ENCODE data around the gene PPP1R12C. TPM values are rescaled to one million over a fixed set of nuclear protein-coding genes. Genes with fewer than 3 reads are reported as not detected.

The PPP1R12C gene
- total RNA-seq, 4 donors from 2014 or later = 51.7 to 126 (median 78.7) TPM

DNA sequence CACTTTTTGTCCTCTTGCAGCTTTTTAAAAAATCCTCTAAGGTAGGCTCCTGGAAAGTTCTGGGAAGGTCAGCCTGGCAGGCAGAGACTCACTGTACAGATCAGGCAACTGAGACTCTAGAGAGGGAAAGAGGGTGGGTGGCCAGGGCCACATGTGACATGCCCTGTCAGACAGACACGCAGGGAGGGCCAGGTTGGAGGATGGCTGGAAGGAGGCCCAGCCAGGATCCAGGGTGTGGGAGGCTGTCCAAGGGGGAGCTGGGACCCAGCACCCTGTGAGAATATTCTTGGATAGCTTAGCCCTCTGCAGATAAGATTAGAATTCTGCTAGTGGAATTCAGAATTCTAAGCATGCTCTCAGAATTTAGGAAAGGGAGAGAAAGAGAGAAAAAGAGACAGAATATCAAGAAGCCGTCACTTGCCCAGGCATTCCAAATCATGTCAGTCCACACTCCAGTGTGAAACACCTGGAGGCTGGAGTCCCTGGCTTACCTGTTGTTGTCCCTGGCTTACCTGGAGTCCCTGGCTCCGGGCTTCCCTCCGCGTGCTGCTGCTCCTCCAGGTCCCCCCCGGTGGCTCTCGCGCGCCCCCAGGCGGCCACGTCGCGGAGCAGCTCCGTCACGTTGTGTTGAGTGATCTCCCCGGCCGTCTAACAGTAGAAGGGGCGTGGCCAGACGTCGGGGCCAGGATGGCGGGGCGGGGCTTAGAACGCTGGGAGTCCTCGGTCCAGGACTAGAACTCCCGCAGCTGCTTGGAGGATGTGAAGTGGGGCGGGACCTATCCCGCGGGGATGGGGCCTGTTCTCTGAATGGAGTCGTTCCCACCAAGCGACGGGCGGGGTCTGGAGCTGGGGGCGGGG, 42.9 kb upstream of the PPP1R12C start:
- 3% methylated on average over 24 of the region's 33 CpGs for WGBS
- no peak for TF ChIP-seq POLR2A (IDR thresholded peaks at IDR 0.05)
- TF ChIP-seq CTCF (IDR thresholded peaks at IDR 0.05) = peak; percentile 74 to 85
- Histone ChIP-seq H3K4me1 (peaks cover 33% of the 10 kb centered on the region), H3K27me3 (peaks cover 70% of the 10 kb centered on the region), H3K9me3 (no peaks in the 10 kb centered on the region), H3K27ac (no peak overlapping the region), H3K36me3 (no peaks in the 10 kb centered on the region), H3K4me3 (no peak overlapping the region)
- peak in 1 of 2 donors; percentile 88 for DNase-seq (ENCODE audit: low spot score in 2 of 2)

DNA sequence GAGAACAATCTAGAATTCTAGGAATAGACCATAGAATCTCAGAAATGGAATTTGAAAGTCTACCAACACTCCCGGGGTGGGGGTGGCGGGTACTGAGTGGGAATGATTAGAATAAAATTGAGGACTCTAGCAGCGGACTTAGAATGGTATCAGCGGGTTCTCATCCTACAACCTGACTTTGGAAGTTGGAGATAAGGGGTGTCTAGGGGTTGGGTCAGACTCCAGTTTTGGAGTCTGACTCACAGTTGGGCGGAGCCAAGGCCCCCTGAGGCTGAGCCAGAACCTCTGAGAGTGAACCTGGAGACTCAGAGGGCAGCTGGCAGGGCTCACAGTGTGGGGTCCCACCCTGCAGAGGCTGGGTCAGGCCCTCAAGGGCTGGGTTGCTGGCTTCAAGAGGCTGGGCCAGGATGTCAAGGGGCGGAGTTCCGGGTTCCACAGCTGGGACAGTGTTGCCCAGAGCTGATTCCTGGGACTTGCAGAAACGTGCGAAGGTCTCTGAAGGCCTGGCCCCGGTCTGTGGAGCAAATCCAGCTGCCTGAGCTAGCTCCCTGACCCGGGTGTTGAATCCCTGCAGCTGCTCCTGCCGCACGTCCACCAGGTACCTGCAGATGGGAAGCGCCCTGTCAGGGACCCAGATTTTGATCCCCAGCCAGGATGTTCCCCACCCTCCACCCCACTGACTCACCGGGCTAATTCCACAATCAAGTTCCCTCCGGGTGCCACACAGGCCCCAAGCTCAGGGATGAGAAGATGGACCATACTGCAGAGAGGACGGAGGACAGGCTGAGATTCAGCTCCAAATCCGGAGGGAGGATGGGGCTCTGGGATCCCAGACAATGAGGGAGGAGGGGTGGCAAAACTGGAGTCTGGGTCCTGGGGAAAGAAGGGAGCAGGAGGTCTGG, 41.7 kb upstream of the PPP1R12C start:
- no peak overlapping the region for H3K4me3 ChIP-seq
- DNase-seq (ENCODE audit: low spot score in 2 of 2) = no peak
- H3K27me3 ChIP-seq = peaks cover 73% of the 10 kb centered on the region

GRCh38 chr19:55158423-55158822, 41.0 kb upstream of the PPP1R12C start:
- 66% methylated on average over 4 of the region's 4 CpGs for WGBS
- H3K36me3 ChIP-seq = no peaks in the 10 kb centered on the region
- peaks cover 71% of the 10 kb centered on the region for H3K27me3 ChIP-seq
- TF ChIP-seq CTCF (IDR thresholded peaks at IDR 0.05) = no peak
- TF ChIP-seq POLR2A (IDR thresholded peaks at IDR 0.05) = no peak
- TF ChIP-seq POLR2AphosphoS5 (IDR thresholded peaks at IDR 0.05) = no peak
- no peak for TF ChIP-seq EP300 (IDR thresholded peaks at IDR 0.05)
- no peak overlapping the region for H3K27ac ChIP-seq
- H3K4me1 ChIP-seq = peaks cover 33% of the 10 kb centered on the region
- H3K4me3 ChIP-seq = no peak overlapping the region
- DNase-seq (ENCODE audit: low spot score in 2 of 2) = no peak
- no peaks in the 10 kb centered on the region for H3K9me3 ChIP-seq

More for the DNA sequence above, 41.7 kb upstream of the PPP1R12C start:
- H3K36me3 ChIP-seq = no peaks in the 10 kb centered on the region
- H3K4me1 ChIP-seq = peaks cover 33% of the 10 kb centered on the region
- TF ChIP-seq POLR2AphosphoS5 (IDR thresholded peaks at IDR 0.05) (no peak), EP300 (IDR thresholded peaks at IDR 0.05) (no peak), POLR2A (IDR thresholded peaks at IDR 0.05) (no peak), CTCF (IDR thresholded peaks at IDR 0.05) (no peak)
- 43% methylated on average over 17 of the region's 18 CpGs for WGBS
- no peaks in the 10 kb centered on the region for H3K9me3 ChIP-seq
- H3K27ac ChIP-seq = no peak overlapping the region

DNA sequence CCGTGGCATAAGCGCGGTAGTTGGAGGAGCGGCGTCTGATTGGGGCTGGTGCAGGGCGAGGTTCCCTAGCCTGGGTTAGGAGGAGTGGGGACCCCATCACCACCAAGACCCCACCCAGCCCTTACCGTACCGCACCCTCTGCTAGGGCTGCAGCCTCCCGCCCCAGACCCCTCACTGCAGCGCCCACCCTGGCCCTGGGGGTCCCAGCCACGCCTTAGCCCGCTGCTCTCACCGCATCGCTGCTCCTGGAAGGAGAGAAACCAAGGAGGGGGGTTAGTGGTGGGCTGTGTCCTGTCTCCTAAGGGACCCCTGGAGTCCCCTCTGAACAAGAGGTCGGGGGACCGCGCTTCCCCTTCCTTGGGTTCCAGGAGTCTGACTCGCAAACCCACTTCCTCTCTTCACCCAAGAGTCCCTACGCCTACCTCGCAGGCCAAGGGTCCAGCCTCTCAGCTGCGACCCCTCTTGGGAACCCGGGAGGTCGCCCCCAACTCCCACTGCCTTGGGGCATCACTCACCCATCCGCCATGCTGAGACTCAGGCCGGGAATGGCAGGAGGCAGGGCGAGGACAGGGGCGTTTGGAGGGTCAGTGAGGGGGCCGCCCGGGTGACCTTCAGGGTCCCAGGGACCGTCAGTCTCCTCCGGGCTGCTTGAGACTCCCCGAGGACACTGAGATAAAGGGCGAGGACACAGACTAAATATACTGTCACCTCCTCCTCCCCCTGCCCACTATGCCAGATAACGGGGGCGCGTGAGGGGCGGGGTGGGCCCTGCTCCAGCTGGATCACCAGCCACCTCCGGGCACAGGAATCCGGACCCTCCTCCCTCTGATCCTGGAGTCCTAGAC, 39.8 kb upstream of the PPP1R12C start, which contains the start of gene TNNI3:
TNNI3 (minus strand) TSS at position 669 of the 845 bp plus-strand sequence; CDS start at position 526, 143 bp downstream.
- WGBS = 9% methylated on average over 7 of the region's 39 CpGs
- no peak for DNase-seq (ENCODE audit: low spot score in 2 of 2)
- peak within 1 kb of the TSS; percentile 30 for H3K4me3 ChIP-seq

More for the DNA sequence above, 39.8 kb upstream of the PPP1R12C start, which contains the start of gene TNNI3:
- Histone ChIP-seq H3K27me3 (peaks cover 69% of the 10 kb centered on the region), H3K36me3 (no peaks in the 10 kb centered on the region), H3K27ac (no peak within 1 kb of the TSS), H3K9me3 (no peaks in the 10 kb centered on the region), H3K4me1 (peaks cover 33% of the 10 kb centered on the region)
- TF ChIP-seq POLR2A (IDR thresholded peaks at IDR 0.05) (no peak), CTCF (IDR thresholded peaks at IDR 0.05) (no peak), EP300 (IDR thresholded peaks at IDR 0.05) (no peak), POLR2AphosphoS5 (IDR thresholded peaks at IDR 0.05) (no peak)
